Amniotic epithelial cell (primary cell): ENCODE measurements around the gene ZNF579.

Source experiments
- DNase-seq: peaks from one replicate; pipeline ENCODE4 v3.0.0-alpha.2; 2010; ENCODE audit warnings: low read depth

ZNF579 gene, protein sequence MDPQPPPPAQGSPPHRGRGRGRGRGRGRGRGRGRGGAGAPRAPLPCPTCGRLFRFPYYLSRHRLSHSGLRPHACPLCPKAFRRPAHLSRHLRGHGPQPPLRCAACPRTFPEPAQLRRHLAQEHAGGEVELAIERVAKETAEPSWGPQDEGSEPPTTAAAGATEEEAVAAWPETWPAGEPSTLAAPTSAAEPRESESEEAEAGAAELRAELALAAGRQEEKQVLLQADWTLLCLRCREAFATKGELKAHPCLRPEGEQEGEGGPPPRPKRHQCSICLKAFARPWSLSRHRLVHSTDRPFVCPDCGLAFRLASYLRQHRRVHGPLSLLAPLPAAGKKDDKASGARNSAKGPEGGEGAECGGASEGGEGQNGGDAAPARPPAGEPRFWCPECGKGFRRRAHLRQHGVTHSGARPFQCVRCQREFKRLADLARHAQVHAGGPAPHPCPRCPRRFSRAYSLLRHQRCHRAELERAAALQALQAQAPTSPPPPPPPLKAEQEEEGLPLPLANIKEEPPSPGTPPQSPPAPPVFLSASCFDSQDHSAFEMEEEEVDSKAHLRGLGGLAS

DNA sequence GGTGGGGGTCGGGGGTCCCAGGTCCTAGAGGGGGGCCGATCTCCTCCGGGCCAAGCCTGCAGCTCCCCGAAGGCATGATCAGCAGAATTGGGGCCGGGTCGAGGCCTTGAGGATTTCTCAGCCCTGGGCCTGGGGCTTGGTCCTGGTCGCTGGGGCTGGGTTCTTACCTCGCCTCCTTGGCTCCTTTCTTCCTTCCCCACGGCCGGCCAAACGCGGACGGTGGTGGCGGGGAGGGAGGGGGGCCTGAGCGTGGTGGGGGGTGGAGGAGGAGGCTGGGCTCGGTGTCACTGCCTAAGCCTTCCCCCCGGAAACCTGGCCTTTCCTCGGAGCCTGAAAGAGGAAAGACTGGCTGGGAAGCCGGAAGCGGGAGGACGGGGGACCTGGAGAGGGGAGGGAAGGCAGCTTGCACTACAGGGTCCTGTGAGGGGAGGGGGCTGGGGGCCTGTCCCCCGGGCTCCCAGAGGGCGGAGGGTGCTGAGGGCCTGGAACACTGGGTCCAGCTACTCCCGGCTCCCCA, at the start of gene ZNF579:
Gene ZNF579 (minus strand): TSS at position 221 of the 517 bp plus-strand sequence. CDS start 1,209 bp downstream, outside the sequence.
- peak; percentile 89 for DNase-seq

DNA sequence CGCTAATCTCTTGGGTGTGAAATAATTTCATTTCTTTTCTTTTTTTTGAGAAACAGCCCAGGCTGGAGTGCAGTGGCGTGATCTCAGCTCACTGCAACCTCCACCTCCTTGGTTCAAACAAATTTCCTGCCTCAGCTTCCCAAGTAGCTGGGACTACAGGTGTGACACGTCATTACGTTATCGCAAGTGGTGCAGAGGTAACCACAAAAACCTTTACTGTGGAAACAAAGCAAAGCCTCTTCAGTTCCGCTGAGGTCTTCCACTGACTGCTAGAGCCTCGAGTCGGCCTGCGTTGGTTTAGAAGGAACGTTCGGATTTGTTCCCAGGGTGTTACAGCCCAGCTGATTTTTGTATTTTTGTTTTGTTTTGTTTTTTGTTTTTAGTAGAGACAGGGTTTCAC, 45.7 kb upstream of the ZNF579 start:
- DNase-seq, result no peak

DNA sequence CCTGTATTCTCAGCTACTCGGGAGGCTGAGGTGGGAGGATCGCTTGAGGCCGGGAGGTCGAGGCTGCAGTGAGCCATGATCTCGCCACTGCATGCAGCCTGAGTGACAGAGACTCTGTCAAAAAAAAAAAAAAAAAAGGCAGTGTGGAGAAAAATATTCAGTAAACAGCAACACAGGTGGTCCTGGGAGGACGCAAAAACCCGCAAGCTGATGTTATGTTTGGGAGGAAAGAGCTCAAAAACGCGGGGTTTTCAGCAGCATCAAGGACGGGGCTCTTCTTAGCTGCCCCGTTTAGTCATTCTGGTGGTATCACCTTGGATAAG, 44.3 kb upstream of the ZNF579 start:
- no peak for DNase-seq

GRCh38 chr19:55624109-55625003, 43.7 kb upstream of the ZNF579 start, which contains the start of gene ZNF784:
TSS of gene ZNF784 (minus strand) at chr19:55624566. CDS start at chr19:55624561, 5 bp downstream.
- peak; percentile 77 for DNase-seq

- no peak for DNase-seq
Measured at GRCh38 chr19:55623561-55623960, 42.9 kb upstream of the ZNF579 start.

DNA sequence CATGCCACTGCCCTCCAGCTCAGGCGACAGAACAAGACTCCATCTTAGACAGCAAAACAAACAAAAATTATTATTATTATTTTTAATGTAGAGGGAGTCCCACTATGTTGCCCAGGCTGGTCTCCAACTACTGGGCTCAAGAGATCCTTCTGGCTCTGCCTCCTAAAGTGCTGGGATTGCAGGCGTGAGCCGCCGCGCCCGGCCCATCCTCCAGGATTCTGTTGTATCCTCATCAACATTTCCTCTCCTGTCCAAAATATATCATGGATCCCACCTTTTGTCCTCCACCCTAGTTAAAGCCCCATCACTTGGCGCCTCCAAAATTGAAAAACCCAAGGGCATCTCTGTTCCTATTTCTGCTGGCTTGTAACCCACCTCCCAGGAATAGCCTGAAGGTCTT, 42.5 kb upstream of the ZNF579 start:
- DNase-seq, result no peak

- DNase-seq, result no peak
Measured at GRCh38 chr19:55622242-55622969, 41.8 kb upstream of the ZNF579 start.

- no peak for DNase-seq
Measured at GRCh38 chr19:55621673-55622231, 41.1 kb upstream of the ZNF579 start.

- no peak for DNase-seq
Measured at GRCh38 chr19:55621205-55621672, 40.6 kb upstream of the ZNF579 start.

- peak; percentile 92 for DNase-seq
Measured at GRCh38 chr19:55620410-55621204, 40.0 kb upstream of the ZNF579 start.

- DNase-seq, result peak; percentile 73
Measured at GRCh38 chr19:55619286-55619685, 38.6 kb upstream of the ZNF579 start.

GRCh38 chr19:55618426-55618825, 37.8 kb upstream of the ZNF579 start:
- no peak for DNase-seq

GRCh38 chr19:55617426-55617825, 36.8 kb upstream of the ZNF579 start:
- no peak for DNase-seq

- no peak for DNase-seq
Measured at GRCh38 chr19:55616395-55616875, 35.8 kb upstream of the ZNF579 start.

DNA sequence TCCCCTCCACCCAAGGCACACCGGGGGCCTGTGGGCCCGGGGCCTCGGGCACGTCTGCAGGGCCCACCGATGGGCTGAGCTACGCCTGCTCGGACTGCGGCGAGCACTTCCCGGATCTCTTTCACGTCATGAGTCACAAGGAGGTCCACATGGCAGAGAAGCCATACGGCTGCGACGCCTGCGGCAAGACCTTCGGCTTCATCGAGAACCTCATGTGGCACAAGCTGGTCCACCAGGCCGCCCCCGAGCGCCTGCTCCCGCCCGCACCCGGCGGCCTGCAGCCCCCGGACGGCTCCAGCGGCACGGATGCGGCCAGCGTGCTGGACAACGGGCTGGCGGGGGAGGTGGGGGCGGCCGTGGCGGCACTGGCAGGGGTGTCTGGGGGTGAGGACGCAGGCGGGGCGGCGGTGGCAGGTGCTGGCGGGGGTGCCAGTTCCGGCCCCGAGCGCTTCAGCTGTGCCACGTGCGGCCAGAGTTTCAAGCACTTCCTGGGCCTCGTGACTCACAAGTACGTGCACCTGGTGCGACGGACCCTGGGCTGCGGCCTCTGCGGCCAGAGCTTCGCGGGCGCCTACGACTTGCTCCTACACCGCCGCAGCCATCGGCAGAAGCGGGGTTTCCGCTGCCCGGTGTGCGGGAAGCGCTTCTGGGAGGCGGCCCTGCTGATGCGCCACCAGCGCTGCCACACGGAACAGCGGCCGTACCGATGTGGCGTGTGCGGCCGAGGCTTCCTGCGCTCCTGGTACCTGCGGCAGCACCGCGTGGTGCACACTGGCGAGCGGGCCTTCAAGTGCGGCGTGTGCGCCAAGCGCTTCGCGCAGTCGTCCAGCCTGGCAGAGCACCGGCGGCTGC, 35.1 kb upstream of the ZNF579 start:
- DNase-seq, result no peak

GRCh38 chr19:55614711-55615542, 34.3 kb upstream of the ZNF579 start:
- DNase-seq, result no peak

- DNase-seq, result no peak
Measured at GRCh38 chr19:55613930-55614710, 33.5 kb upstream of the ZNF579 start.

DNA sequence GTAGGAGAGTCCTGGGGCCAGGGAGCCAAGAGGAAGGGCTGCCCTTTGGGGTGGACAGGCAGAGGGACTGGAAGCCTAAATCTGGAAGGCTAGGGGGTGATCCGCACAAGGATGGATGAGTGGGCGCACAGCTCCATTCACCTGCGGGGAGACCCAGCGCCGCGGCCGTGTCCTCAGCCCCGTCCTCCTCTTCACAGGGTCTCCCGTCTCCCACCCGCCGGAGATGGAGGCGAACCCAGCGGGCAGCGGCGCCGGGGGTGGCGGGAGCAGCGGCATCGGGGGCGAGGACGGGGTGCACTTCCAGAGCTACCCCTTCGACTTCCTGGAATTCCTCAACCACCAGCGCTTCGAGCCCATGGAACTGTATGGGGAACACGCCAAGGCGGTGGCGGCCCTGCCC, 32.7 kb upstream of the ZNF579 start:
- DNase-seq, result no peak
